ENCODE data around the gene PRKAB1. TPM values are rescaled to one million over a fixed set of nuclear protein-coding genes. Genes with fewer than 3 reads are reported as not detected.

The PRKAB1 gene
- total RNA-seq, 1 experiment from 2014 or later = 36.3 TPM

GRCh38 chr12:119665164-119665929, 2.6 kb upstream of the PRKAB1 start:
- peaks cover 9% of the 10 kb centered on the region for H3K36me3 ChIP-seq (ENCODE audit: control insufficient read depth, insufficient read depth, low read length)
- no peak overlapping the region for H3K4me3 ChIP-seq (ENCODE audit: low read depth in 2 of 2, low read length in 2 of 2)
- no peaks in the 10 kb centered on the region for H3K27me3 ChIP-seq (ENCODE audit: control insufficient read depth, insufficient read depth, low read length)
- H3K9me3 ChIP-seq (ENCODE audit: control insufficient read depth, insufficient read depth, low read depth, low read length) = no peaks in the 10 kb centered on the region
- ChIA-PET POLR2A (no interaction called here), CTCF (no interaction called here)
- H3K4me1 ChIP-seq (ENCODE audit: control insufficient read depth, insufficient read depth, low read length) = peaks cover 15% of the 10 kb centered on the region
- no TSS peak for BruUV-seq (replicated peaks)
- intact Hi-C loops (cut with micrococcal nuclease; ENCODE audit: unreplicated experiment) = no loop called here
- no peak overlapping the region for H3K27ac ChIP-seq (ENCODE audit: low read length)
- TF ChIP-seq SIN3A (IDR thresholded peaks at IDR 0.05; ENCODE audit: borderline replicate concordance, insufficient read depth, low read depth, low read length) (no peak), POLR2AphosphoS5 (IDR thresholded peaks at IDR 0.05; ENCODE audit: low read depth, low read length) (no peak), CTCF (IDR thresholded peaks at IDR 0.05) (no peak), TCF7L2 (IDR thresholded peaks at IDR 0.05; ENCODE audit: low read depth, low read length) (no peak), REST (IDR thresholded peaks at IDR 0.05; ENCODE audit: insufficient read depth in 1 of 2, low read depth in 2 of 2, low read length in 1 of 2) (no peak)
- no peak for DNase-seq (ENCODE audit: low read depth, low spot score)
- in situ Hi-C loops (cut with HindIII; ENCODE audit: low pct_unique_long_range_greater_than_20kb, low sequenced_read_pairs) = no loop called here
- no peak for ATAC-seq

- Histone ChIP-seq H3K4me3 (ENCODE audit: low read depth in 2 of 2, low read length in 2 of 2) (no peak overlapping the region), H3K36me3 (ENCODE audit: control insufficient read depth, insufficient read depth, low read length) (peaks cover 14% of the 10 kb centered on the region), H3K27ac (ENCODE audit: low read length) (no peak overlapping the region), H3K9me3 (ENCODE audit: control insufficient read depth, insufficient read depth, low read depth, low read length) (no peaks in the 10 kb centered on the region), H3K27me3 (ENCODE audit: control insufficient read depth, insufficient read depth, low read length) (no peaks in the 10 kb centered on the region), H3K4me1 (ENCODE audit: control insufficient read depth, insufficient read depth, low read length) (peaks cover 15% of the 10 kb centered on the region)
- BruUV-seq (replicated peaks) = no TSS peak
- in situ Hi-C loops (cut with HindIII; ENCODE audit: low pct_unique_long_range_greater_than_20kb, low sequenced_read_pairs) = no loop called here
- DNase-seq (ENCODE audit: low read depth, low spot score) (no peak), ATAC-seq (no peak)
- no peak for TF ChIP-seq SIN3A (IDR thresholded peaks at IDR 0.05; ENCODE audit: borderline replicate concordance, insufficient read depth, low read depth, low read length)
- TF ChIP-seq REST (IDR thresholded peaks at IDR 0.05; ENCODE audit: insufficient read depth in 1 of 2, low read depth in 2 of 2, low read length in 1 of 2) = no peak
- no peak for TF ChIP-seq CTCF (IDR thresholded peaks at IDR 0.05)
- no peak for TF ChIP-seq POLR2AphosphoS5 (IDR thresholded peaks at IDR 0.05; ENCODE audit: low read depth, low read length)
- no peak for TF ChIP-seq TCF7L2 (IDR thresholded peaks at IDR 0.05; ENCODE audit: low read depth, low read length)
- CTCF ChIA-PET = no interaction called here
- POLR2A ChIA-PET = no interaction called here
- intact Hi-C loops (cut with micrococcal nuclease; ENCODE audit: unreplicated experiment) = no loop called here
Observed at GRCh38 chr12:119666226-119666795, 1.6 kb upstream of the PRKAB1 start.

Measured in Panc1 (cell line).